Measurements from ENCODE around the gene ZC3H11A. TPM values are rescaled to one million over a fixed set of nuclear protein-coding genes. Genes with fewer than 3 reads are reported as not detected.

Gene ZC3H11A
- total and polyA plus RNA-seq, 2 of the 13 experiments (the other 11 are each of a cell fraction or from before 2014, with no cell fraction given): 56.9 to 59.7 TPM

GRCh38 chr1:203797948-203798655 lies 2.7 kb downstream of the ZC3H11A start:
- CTCF ChIA-PET (ENCODE audit: low intra/inter-chr PET ratio, low total read pairs): no interaction called here
- Histone ChIP-seq H3K4me3 (replicated peaks in 1 of 3; ENCODE audit: insufficient read depth in 1 of 3, low read depth in 2 of 3, low read length in 3 of 3) (no peak overlapping the region), H4K20me1 (ENCODE audit: insufficient read depth, low read length) (peaks cover 34% of the 10 kb centered on the region), H3K79me2 (ENCODE audit: insufficient read depth, low read length) (peaks cover 63% of the 10 kb centered on the region), H3K9me3 (ENCODE audit: low read length) (no peaks in the 10 kb centered on the region), H3K4me1 (ENCODE audit: insufficient read depth, low read length) (peaks cover 43% of the 10 kb centered on the region), H3K4me2 (ENCODE audit: low read depth, low read length) (peak overlapping the region; percentile 83), H3K9ac (ENCODE audit: insufficient read depth, low read depth, low read length) (no peak overlapping the region), H3K27ac (ENCODE audit: extremely low read length, insufficient read depth, low read length) (no peak overlapping the region), H2AFZ (ENCODE audit: low read length) (no peak overlapping the region), H3K27me3 (ENCODE audit: control insufficient read depth in 1 of 2, insufficient read depth in 2 of 2, low read length in 2 of 2) (no peaks in the 10 kb centered on the region), H3K36me3 (replicated peaks in 1 of 2; ENCODE audit: control insufficient read depth in 1 of 2, insufficient read depth in 2 of 2, low read length in 2 of 2) (peaks cover 2 to 25% of the 10 kb centered on the region in 2 experiments; a peak in 3 of 5 replicates)
- POLR2A ChIA-PET: no interaction called here
- no TSS peak for BruUV-seq (replicated peaks)
- ATAC-seq: no peak
- intact Hi-C loops (cut with micrococcal nuclease; ENCODE audit: unreplicated experiment): no loop called here
- 99% methylated on average over 6 of the region's 6 CpGs for WGBS (ENCODE audit: low lambda C conversion rate)
- peak; percentile 9 for DNase-seq (ENCODE audit: low spot score)
- no peak for FAIRE-seq
- TF ChIP-seq ZNF552 (CRISPR knock-in tag; IDR thresholded peaks at IDR 0.05; ENCODE audit: borderline replicate concordance) (no peak), KLF15 (CRISPR knock-in tag; IDR thresholded peaks at IDR 0.05; ENCODE audit: borderline replicate concordance) (no peak), ARNTL (CRISPR knock-in tag; IDR thresholded peaks at IDR 0.05) (no peak)
- in situ Hi-C loops (cut with HindIII; ENCODE audit: extremely low pct_ligation_motif_present, low pct_unique_long_range_greater_than_20kb): no loop called here

GRCh38 chr1:203799157-203799556 lies 3.7 kb downstream of the ZC3H11A start:
- in situ Hi-C loops (cut with HindIII; ENCODE audit: extremely low pct_ligation_motif_present, low pct_unique_long_range_greater_than_20kb) (no loop called here), intact Hi-C loops (cut with micrococcal nuclease; ENCODE audit: unreplicated experiment) (no loop called here)
- H3K27me3 ChIP-seq (ENCODE audit: control insufficient read depth in 1 of 2, insufficient read depth in 2 of 2, low read length in 2 of 2): no peaks in the 10 kb centered on the region
- H4K20me1 ChIP-seq (ENCODE audit: insufficient read depth, low read length): peaks cover 34% of the 10 kb centered on the region
- no peak overlapping the region for H3K9ac ChIP-seq (ENCODE audit: insufficient read depth, low read depth, low read length)
- no TSS peak for BruUV-seq (replicated peaks)
- H3K79me2 ChIP-seq (ENCODE audit: insufficient read depth, low read length): peaks cover 69% of the 10 kb centered on the region
- FAIRE-seq: no peak
- H3K4me3 ChIP-seq (replicated peaks in 1 of 3; ENCODE audit: insufficient read depth in 1 of 3, low read depth in 2 of 3, low read length in 3 of 3): no peak overlapping the region
- peaks cover 43% of the 10 kb centered on the region for H3K4me1 ChIP-seq (ENCODE audit: insufficient read depth, low read length)
- CTCF ChIA-PET (ENCODE audit: low intra/inter-chr PET ratio, low total read pairs): no interaction called here
- H3K27ac ChIP-seq (ENCODE audit: extremely low read length, insufficient read depth, low read length): no peak overlapping the region
- POLR2A ChIA-PET: no interaction called here
- ATAC-seq: no peak
- peaks cover 2 to 31% of the 10 kb centered on the region in 2 experiments; a peak in 3 of 5 replicates for H3K36me3 ChIP-seq (replicated peaks in 1 of 2; ENCODE audit: control insufficient read depth in 1 of 2, insufficient read depth in 2 of 2, low read length in 2 of 2)
- no peaks in the 10 kb centered on the region for H3K9me3 ChIP-seq (ENCODE audit: low read length)
- 98% methylated on average over 4 of the region's 4 CpGs for WGBS (ENCODE audit: low lambda C conversion rate)
- DNase-seq (ENCODE audit: low spot score): no peak
- H3K4me2 ChIP-seq (ENCODE audit: low read depth, low read length): 0 out of 2 replicates have a peak overlapping the region, but pooled peaks have one; percentile 21
- no peak for TF ChIP-seq ZNF572 (CRISPR knock-in tag; IDR thresholded peaks at IDR 0.05)
- TF ChIP-seq, protein P1, sequence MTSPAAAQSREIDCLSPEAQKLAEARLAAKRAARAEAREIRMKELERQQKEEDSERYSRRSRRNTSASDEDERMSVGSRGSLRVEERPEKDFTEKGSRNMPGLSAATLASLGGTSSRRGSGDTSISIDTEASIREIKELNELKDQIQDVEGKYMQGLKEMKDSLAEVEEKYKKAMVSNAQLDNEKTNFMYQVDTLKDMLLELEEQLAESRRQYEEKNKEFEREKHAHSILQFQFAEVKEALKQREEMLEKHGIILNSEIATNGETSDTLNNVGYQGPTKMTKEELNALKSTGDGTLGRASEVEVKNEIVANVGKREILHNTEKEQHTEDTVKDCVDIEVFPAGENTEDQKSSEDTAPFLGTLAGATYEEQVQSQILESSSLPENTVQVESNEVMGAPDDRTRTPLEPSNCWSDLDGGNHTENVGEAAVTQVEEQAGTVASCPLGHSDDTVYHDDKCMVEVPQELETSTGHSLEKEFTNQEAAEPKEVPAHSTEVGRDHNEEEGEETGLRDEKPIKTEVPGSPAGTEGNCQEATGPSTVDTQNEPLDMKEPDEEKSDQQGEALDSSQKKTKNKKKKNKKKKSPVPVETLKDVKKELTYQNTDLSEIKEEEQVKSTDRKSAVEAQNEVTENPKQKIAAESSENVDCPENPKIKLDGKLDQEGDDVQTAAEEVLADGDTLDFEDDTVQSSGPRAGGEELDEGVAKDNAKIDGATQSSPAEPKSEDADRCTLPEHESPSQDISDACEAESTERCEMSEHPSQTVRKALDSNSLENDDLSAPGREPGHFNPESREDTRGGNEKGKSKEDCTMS (CRISPR knock-in tag; conservative IDR thresholded peaks at IDR 0.05): no peak
- TF ChIP-seq, protein P2, sequence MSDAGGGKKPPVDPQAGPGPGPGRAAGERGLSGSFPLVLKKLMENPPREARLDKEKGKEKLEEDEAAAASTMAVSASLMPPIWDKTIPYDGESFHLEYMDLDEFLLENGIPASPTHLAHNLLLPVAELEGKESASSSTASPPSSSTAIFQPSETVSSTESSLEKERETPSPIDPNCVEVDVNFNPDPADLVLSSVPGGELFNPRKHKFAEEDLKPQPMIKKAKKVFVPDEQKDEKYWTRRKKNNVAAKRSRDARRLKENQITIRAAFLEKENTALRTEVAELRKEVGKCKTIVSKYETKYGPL (CRISPR knock-in tag; IDR thresholded peaks at IDR 0.05): no peak
- TF ChIP-seq TSC22D2 (CRISPR knock-in tag; IDR thresholded peaks at IDR 0.05; ENCODE audit: borderline replicate concordance): no peak
- no peak for TF ChIP-seq ARNT (IDR thresholded peaks at IDR 0.05)
- TF ChIP-seq PAF1 (CRISPR knock-in tag; IDR thresholded peaks at IDR 0.05): no peak
- no peak for TF ChIP-seq NPAS2 (CRISPR knock-in tag; IDR thresholded peaks at IDR 0.05; ENCODE audit: borderline replicate concordance)
- H2AFZ ChIP-seq (ENCODE audit: low read length): no peak overlapping the region
